ENCODE measurements around the gene NPY4R2.
"Not testable (repeated sequence)": the region's sequence is repeated elsewhere in the genome, so short reads cannot be mapped to it uniquely, and the experiment has no call there.

NPY4R2 gene

GRCh38 chr10:47927147-47927916, 8.9 kb downstream of the NPY4R2 start:
- not testable (repeated sequence) for H3K27ac ChIP-seq; DNase-seq (ENCODE audit: low read depth, low spot score)

GRCh38 chr10:47928225-47928624, 9.8 kb downstream of the NPY4R2 start:
- H3K27ac ChIP-seq: not testable (repeated sequence)

DNA sequence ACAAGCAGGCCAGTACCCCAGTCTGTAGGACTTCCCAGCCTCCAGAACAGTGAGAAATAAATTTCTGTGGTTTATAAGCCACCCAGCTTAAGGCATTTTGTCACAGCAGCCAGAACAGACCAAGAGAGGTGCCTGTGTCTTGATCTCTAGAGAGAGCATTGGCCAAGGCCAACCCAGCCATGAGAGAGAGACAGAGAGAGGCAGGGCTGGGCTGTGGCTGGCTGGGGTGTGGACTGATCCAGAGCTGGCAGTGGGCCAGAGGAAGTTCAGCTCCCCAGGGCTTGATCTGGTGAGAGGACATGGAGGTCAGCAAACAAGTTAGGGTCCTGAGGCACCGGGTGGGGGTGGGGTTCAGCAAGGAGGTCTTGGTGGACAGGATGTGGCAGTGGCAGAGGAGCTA, 14.4 kb downstream of the NPY4R2 start:
- DNase-seq (ENCODE audit: low read depth, low spot score); H3K27ac ChIP-seq: not testable (repeated sequence)

More at GRCh38 chr10:47928225-47928624, 9.8 kb downstream of the NPY4R2 start:
- DNase-seq (ENCODE audit: low read depth, low spot score): not testable (repeated sequence)

GRCh38 chr10:47933462-47933861, 15.0 kb downstream of the NPY4R2 start:
- not testable (repeated sequence) for DNase-seq (ENCODE audit: low read depth, low spot score); H3K27ac ChIP-seq

GRCh38 chr10:47936772-47937228, 18.3 kb downstream of the NPY4R2 start:
- H3K27ac ChIP-seq; DNase-seq (ENCODE audit: low read depth, low spot score): not testable (repeated sequence)

DNA sequence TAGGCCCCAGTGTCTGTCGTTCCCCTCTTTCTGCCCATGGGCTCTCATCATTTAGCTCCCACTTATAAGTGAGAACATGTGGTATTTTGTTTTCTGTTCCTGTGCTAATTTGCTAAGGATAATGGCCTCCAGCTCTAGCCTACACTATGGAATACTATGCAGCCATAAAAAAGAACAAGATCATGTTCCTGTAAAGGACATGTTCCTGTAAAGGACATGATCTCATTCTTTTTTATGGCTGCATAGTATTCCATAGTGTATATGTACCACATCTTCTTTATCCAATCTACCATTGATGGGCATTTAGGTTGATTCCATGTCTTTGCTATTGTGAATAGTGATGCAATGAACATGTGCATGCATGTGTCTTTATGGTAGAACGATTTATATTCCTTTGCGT, 19.2 kb downstream of the NPY4R2 start:
- not testable (repeated sequence) for DNase-seq (ENCODE audit: low read depth, low spot score); H3K27ac ChIP-seq

DNA sequence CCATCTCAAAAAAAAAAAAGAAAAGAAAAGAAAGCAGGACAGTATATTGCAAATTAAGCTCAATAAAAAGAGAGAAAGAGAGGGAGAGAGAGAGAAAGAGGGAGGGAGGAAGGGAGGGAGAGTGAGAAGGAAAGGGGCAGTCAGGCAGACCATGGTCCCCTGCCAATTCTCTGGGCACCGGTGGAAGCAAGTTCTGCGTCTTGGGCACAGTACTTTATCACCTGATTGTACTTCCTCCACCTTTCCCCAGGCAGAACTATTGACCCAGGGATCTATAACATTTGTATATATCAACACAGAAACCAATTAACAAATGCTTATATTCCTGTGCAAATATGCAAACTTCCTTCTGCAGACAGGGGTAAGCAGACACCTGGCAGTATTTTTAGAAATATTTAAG, 22.4 kb downstream of the NPY4R2 start:
- not testable (repeated sequence) for DNase-seq (ENCODE audit: low read depth, low spot score)

DNA sequence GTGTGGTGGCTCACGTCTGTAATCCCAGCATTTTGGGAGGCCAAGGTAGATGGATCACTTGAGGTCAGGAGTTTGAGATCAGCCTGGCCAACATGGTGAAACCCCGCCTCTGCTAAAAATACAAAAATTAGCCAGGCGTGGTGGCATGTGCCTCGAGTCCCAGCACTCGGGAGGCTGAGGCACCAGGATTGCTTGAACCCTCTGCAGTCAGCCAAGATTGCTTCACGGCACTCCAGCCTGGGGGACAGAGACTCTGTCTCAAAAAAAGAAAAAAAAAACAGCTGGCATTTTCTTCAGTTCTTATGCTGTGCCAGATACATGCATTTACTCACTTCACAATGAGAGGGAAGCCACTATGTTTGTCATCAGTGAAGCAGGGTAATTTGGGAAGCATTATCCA, 22.9 kb downstream of the NPY4R2 start:
- DNase-seq (ENCODE audit: low read depth, low spot score); H3K27ac ChIP-seq: not testable (repeated sequence)

More for the DNA sequence above, 22.4 kb downstream of the NPY4R2 start:
- not testable (repeated sequence) for H3K27ac ChIP-seq

DNA sequence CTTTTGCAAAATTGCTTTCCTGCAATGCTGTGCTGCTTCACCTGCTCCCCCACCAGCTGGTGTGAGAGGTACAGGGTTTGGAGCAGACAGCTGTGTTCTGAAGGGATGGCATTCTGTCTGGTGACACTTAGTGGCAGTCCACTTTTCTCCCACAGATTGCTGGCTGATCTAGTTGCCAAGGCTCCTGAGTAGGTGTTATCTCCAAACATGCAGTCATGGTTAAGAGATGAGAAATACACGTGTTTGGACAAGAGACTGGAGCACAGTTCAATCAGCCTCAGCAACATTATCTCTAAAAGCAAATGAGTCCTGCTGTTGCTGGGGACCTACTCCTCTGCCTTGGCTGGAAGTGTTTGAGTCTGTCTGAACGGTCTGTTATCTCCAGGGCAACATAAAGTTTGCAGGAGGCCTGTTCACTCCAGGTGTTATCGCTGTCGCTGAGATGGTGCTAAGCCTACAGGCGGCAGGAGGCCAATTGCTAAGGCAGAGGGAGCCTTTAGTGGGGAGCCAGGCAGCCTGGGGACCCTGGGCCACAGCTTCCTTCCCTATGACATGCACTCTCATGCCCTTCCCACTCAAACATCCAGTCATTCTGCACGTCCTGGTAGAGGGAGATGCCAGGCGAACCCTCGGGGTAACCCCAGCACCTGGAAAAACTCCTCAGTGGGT, 24.0 kb downstream of the NPY4R2 start:
- not testable (repeated sequence) for H3K27ac ChIP-seq; DNase-seq (ENCODE audit: low read depth, low spot score)

- not testable (repeated sequence) for H3K27ac ChIP-seq; DNase-seq (ENCODE audit: low read depth, low spot score)
These were observed 24.9 kb downstream of the NPY4R2 start for GRCh38 chr10:47943328-47943727.

GRCh38 chr10:47947424-47947823, 29.0 kb downstream of the NPY4R2 start:
- not testable (repeated sequence) for H3K27ac ChIP-seq; DNase-seq (ENCODE audit: low read depth, low spot score)

- not testable (repeated sequence) for H3K27ac ChIP-seq
These were observed 38.7 kb downstream of the NPY4R2 start for GRCh38 chr10:47957158-47957557.

GRCh38 chr10:47959677-47960076, 41.2 kb downstream of the NPY4R2 start:
- H3K27ac ChIP-seq: not testable (repeated sequence)

More at GRCh38 chr10:47957158-47957557, 38.7 kb downstream of the NPY4R2 start:
- DNase-seq (ENCODE audit: low read depth, low spot score): not testable (repeated sequence)

GRCh38 chr10:47960699-47961098, 42.2 kb downstream of the NPY4R2 start:
- H3K27ac ChIP-seq; DNase-seq (ENCODE audit: low read depth, low spot score): not testable (repeated sequence)

More at GRCh38 chr10:47959677-47960076, 41.2 kb downstream of the NPY4R2 start:
- not testable (repeated sequence) for DNase-seq (ENCODE audit: low read depth, low spot score)

GRCh38 chr10:47962785-47963184, 44.3 kb downstream of the NPY4R2 start:
- H3K27ac ChIP-seq; DNase-seq (ENCODE audit: low read depth, low spot score): not testable (repeated sequence)

- not testable (repeated sequence) for DNase-seq (ENCODE audit: low read depth, low spot score); H3K27ac ChIP-seq
These were observed 46.0 kb downstream of the NPY4R2 start for GRCh38 chr10:47964280-47965063.

GRCh38 chr10:47968988-47969387, 50.5 kb downstream of the NPY4R2 start:
- H3K27ac ChIP-seq; DNase-seq (ENCODE audit: low read depth, low spot score): not testable (repeated sequence)

GRCh38 chr10:47970047-47970446, 51.6 kb downstream of the NPY4R2 start:
- H3K27ac ChIP-seq; DNase-seq (ENCODE audit: low read depth, low spot score): not testable (repeated sequence)

DNA sequence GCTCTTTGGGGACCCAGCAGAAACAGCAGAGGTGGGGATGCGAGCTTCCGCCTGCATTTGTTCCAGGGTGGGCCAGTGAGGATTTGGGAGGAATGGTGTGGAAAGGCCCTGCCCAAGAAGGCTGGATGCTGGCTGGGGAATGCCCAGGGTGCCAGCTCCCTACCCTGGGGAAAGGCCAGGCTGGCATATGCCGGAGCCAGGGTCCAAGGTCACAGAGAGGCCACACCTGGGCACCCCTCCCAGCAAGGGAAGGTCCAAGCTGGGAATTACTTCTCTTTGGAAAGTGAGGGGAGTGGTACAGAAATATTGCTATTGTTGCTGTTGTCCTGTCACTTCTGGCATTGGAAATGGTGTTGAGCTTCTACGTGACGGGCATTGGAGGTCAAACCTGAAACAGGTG, 53.1 kb downstream of the NPY4R2 start:
- not testable (repeated sequence) for DNase-seq (ENCODE audit: low read depth, low spot score); H3K27ac ChIP-seq

GRCh38 chr10:47972077-47972476, 53.6 kb downstream of the NPY4R2 start:
- not testable (repeated sequence) for DNase-seq (ENCODE audit: low read depth, low spot score); H3K27ac ChIP-seq

Measured in epithelial cell of prostate (primary cell).